ENCODE data around the gene YPEL4. TPM values are rescaled to one million over a fixed set of nuclear protein-coding genes. Genes with fewer than 3 reads are reported as not detected.
A peak's percentile ranks its signal among the peaks of the same experiment; 100 is the strongest.

YPEL4 gene
- total and polyA plus RNA-seq, 7 donors: 0.08 to 0.90 (median 0.20) TPM; not detected in 1

- intact Hi-C loops (cut with DNase I): loop anchor here in 1 of 2 donors (5.0 kb wide), 1 partner anchor 61 kb away; no protein-coding TSS in a partner anchor
- H3K4me1 ChIP-seq: peaks cover 8% of the 10 kb centered on the region
- WGBS, 3 donors: 1% methylated on average over 42 to 47 of the region's 47 CpGs
- no peak for TF ChIP-seq CTCF (IDR thresholded peaks at IDR 0.05)
- H3K36me3 ChIP-seq (ENCODE audit: insufficient read depth in 1 of 2, low read depth in 1 of 2): no peaks in the 10 kb centered on the region
- no peak overlapping the region for H3K27ac ChIP-seq
- DNase-seq: peak; percentile 61 to 70
- H3K27me3 ChIP-seq (ENCODE audit: insufficient read depth in 3 of 3, low read length in 2 of 3): peaks cover 0 to 32% (median 8%) of the 10 kb centered on the region in 3 donors
- peak; percentile 51 to 79 (median 72) for ATAC-seq
- peak overlapping the region; percentile 68 for H3K4me3 ChIP-seq
- no peaks in the 10 kb centered on the region for H3K9me3 ChIP-seq
Observed at GRCh38 chr11:57638005-57638781, 11.5 kb downstream of the YPEL4 start.

DNA sequence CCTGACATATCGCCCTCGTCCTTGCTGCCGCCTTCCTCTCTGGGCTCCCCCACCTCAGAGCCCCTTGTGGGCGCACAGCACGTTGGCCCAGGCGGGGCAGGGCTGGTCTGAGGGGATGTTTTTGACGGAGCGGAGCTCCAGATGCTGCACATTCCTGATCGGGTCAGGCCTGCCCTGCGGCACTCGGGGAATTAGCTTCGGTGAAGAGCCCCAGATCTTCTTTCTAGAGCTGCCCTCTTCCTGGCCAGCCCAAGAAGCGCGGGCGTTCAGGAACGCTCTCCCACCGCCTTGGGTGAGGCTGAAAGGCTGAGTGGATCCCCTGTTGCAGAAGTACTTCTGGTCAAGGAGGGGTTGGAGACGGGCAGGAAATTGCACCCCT is 12.1 kb downstream of the YPEL4 start:
- intact Hi-C loops (cut with DNase I): loop anchor here in 1 of 2 donors (5.0 kb wide), 1 partner anchor 60 kb away; no protein-coding TSS in a partner anchor
- DNase-seq (peak in 1 of 2 donors; percentile 55), ATAC-seq (peak in 2 of 4 donors; percentile 17 to 23)
- no peak overlapping the region for H3K27ac ChIP-seq
- 12 to 29% (median 16%) methylated on average over 18 of the region's 18 CpGs for WGBS, 3 donors
- TF ChIP-seq CTCF (IDR thresholded peaks at IDR 0.05): no peak
- H3K9me3 ChIP-seq: no peaks in the 10 kb centered on the region
- H3K4me1 ChIP-seq: peaks cover 8% of the 10 kb centered on the region
- H3K27me3 ChIP-seq (ENCODE audit: insufficient read depth in 3 of 3, low read length in 2 of 3): peaks cover 0 to 32% (median 8%) of the 10 kb centered on the region in 3 donors
- no peaks in the 10 kb centered on the region for H3K36me3 ChIP-seq (ENCODE audit: insufficient read depth in 1 of 2, low read depth in 1 of 2)
- peak overlapping the region; percentile 68 for H3K4me3 ChIP-seq

DNA sequence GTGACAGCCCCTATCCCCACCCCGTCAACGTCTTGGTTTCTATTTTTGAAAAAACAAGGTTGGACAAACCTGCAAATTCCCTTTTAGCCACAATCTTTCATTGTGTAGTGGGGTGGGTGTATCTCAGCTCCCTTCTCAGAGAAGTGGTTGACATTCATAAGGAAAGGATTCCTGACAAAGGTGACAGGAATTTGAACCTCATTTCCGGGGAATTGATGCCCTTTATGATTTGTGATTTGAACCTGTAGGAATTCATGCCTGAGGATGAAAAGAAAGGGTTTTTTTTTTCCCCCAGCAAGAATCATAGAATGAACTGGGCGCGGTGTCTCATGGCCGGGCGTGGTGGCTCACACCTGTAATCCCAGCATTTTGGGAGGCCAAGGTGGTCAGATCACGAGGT is 14.5 kb downstream of the YPEL4 start:
- Histone ChIP-seq H3K36me3 (ENCODE audit: insufficient read depth in 1 of 2, low read depth in 1 of 2) (no peaks in the 10 kb centered on the region), H3K27me3 (ENCODE audit: insufficient read depth in 3 of 3, low read length in 2 of 3) (peaks cover 0 to 41% (median 8%) of the 10 kb centered on the region in 3 donors), H3K4me1 (peaks cover 8% of the 10 kb centered on the region), H3K27ac (no peak overlapping the region), H3K4me3 (no peak overlapping the region), H3K9me3 (no peaks in the 10 kb centered on the region)
- 90 to 93% (median 91%) methylated on average over 8 of the region's 8 CpGs for WGBS, 3 donors
- DNase-seq (no peak), ATAC-seq (no peak)
- TF ChIP-seq CTCF (IDR thresholded peaks at IDR 0.05): no peak
- intact Hi-C loops (cut with DNase I): loop anchor here in 1 of 2 donors (5.0 kb wide), 1 partner anchor 58 kb away; no protein-coding TSS in a partner anchor

DNA sequence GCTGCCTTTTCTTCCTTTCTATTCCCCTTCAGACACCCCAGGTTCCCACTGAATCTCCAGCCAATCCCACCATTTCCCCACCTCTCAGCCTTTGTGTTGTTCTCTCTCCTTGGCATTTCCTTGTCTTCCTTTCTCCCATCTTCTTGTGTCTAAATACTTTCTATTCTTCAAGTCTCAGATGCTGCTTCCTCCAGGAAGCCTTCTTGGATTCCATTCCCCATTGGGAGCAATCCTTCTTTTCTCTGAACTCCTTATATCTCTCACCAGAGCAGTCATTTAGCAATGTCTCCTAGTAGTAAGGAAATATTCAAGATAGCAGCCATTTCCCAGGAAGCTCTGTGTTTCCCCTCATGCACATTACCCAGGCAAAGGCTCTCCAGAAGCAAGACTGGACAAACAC is 15.4 kb downstream of the YPEL4 start:
- Histone ChIP-seq H3K27me3 (ENCODE audit: insufficient read depth in 3 of 3, low read length in 2 of 3) (peaks cover 0 to 41% (median 8%) of the 10 kb centered on the region in 3 donors), H3K9me3 (no peaks in the 10 kb centered on the region), H3K36me3 (ENCODE audit: insufficient read depth in 1 of 2, low read depth in 1 of 2) (no peaks in the 10 kb centered on the region), H3K4me1 (peaks cover 8% of the 10 kb centered on the region), H3K4me3 (no peak overlapping the region), H3K27ac (no peak overlapping the region)
- no peak for TF ChIP-seq CTCF (IDR thresholded peaks at IDR 0.05)
- intact Hi-C loops (cut with DNase I): no loop called here
- DNase-seq (no peak), ATAC-seq (no peak)
